RPMI7951 (cell line): ENCODE measurements around the gene NACC2. TPM values are rescaled to one million over a fixed set of nuclear protein-coding genes. Genes with fewer than 3 reads are reported as not detected.

Experiments used
- DNase-seq: peaks from one replicate; pipeline ENCODE4 v3.0.0-alpha.2; 2012; ENCODE audit warnings: low read depth
- total RNA-seq: library from RNA; depleted of rRNA; stranded (reverse); fragments of >200 nt; shearing (Covaris generic); gene quantifications from 2 replicates; pipeline ENCODE4 v1.2.3, GENCODE V29; 2014

The NACC2 gene
- total RNA-seq, 1 experiment from 2014 or later = 4.1 TPM

DNA sequence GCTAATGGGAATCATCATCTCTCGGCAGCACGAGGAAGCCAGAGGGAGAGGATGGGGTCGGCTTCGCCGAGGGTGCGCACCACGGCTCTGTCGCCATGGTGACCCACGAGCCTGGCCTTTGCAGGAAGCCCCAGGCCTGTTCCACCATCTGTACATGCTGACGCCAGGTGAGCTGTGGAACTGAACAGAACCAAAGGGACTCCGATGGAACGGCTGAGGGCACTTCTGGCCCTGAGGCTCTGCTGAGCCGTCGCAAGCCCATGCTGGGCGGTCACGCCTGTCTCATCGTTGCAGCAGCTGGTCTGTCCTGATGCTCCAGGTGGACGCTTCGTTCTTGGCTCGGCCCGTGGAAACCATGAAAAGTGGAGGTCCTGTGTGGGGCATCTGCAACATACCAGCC is 99.3 kb downstream of the NACC2 start:
- DNase-seq = no peak

DNA sequence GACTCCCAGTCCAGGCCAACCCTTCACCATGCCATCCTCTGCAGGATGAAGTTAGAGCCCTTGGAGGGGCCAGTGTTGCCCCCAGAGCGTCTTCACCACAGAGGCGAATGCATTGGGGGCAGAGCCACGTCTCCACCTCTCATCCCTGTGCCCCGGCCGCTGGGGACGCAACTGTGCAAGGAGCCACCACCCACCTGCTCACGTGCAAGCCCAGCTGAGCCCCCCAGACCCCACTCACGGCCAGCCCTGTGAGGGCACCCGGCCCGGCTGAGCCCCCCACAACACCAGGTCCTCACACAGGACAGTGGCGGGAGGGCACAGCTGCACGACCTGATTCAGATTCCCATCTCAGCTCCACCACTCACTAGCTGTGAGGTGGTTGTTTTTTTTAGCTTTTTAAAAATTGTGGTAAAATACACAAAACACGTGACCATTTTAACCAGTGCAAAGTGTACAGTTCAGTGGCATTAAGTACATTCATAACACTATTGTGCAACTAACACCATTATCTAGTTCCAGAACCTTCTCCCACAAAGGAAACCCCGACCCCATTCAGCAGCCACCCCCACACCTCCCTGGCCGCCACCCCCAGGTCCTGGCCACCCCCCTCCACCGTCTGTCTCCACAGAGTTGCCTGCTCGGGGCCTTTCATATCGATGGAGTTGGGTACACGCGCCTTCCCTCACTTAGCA is 100.4 kb downstream of the NACC2 start:
- no peak for DNase-seq

DNA sequence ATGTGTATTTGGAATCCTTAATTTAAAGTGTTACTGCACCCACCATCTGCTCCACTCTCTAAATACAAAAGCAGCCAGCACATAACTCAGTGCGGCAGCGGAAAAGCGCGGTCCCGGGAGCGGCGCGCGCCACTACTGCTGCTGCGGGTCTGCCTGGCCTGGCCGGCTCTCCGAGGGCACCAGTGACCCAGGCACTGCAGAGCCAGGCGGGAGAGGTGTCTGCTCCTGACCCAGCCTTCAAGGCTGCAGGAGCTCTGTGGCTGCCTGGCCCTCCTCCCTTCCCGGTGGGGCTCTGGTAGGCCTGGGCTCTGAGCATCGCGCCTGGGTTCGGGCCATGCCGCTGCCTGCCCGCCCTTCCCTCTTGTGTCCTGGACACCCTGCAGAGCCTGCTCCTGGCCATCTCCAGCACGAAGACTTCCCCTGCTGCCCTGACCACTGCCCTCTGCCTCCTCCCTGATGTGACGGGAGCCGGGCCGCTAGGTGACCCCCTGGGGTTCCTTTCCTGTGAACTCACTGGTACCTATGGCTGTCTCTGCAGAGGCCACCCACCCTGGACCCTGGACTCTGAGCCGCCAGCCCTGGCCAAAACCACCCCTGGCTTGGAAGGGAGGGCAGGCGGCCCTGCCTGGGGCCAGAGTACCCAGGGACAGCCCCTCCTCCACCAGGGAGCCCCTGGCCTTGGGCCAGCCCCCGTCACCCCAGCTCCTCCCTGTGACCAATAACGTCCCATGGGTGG is 101.2 kb downstream of the NACC2 start:
- DNase-seq = no peak

DNA sequence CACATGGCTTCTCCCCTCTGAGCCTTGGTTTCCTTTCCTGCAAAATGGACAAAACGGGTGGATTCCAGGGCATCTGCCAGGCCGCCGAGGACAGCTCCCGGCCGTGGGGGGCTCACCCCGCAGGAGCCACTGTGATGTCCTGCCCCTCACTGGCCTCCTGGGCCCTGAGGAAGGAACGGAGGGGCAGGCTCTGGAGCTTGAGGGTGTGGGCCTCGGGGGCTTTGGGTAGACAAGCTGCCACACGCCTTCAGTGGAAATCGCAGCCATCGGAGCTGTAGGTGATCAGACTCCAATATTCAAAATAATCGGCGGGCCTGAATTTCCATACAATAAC is 101.7 kb downstream of the NACC2 start:
- DNase-seq = no peak

DNA sequence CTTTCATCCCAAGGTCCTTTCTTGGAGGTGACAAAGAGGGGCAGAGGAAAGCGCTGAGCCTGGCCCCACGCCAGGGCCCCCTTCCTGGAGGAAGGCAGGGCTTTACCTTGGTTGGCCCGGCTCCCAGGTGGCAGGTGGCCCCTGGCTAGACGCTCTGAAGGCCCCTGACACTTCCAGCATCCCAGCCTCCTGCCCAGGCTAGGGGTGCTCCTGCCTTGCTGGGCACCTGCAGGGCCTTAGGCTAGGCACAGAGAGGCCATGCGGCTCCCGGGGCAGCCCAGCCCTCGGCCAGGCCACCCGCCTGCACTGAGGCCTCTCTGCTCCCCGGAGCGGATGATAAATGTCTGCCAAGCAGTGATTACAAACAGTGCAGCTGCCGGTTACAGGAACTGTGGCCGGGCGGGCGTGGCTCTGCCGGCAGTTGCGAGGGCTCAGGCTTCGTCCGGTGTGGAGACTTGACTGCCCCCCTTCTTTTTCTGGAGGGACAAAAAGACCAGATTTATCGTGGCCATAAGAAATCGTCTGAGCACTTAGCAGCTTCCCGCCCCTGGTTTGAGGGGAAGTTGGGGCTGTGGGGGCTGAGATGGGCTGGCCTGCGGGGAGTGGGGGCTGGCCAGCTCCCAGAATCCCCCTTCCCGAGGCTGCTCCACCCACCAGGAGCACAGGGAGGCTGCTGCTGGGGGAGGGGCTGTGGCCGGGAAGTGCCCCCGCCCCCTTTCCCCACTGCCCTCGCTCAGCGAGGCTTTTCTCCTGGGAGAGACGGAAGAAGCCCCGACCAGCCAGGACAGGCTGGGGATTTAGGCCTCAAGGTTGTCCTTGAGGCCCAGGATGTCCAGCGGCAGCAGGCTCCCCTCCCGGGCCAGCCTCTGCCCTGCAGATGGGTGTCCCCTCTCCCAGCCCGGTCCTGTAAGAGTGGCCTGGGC is 102.3 kb downstream of the NACC2 start:
- peak; percentile 78 for DNase-seq

- no peak for DNase-seq
Measured at GRCh38 chr9:135991771-135992170, 103.3 kb downstream of the NACC2 start.

DNA sequence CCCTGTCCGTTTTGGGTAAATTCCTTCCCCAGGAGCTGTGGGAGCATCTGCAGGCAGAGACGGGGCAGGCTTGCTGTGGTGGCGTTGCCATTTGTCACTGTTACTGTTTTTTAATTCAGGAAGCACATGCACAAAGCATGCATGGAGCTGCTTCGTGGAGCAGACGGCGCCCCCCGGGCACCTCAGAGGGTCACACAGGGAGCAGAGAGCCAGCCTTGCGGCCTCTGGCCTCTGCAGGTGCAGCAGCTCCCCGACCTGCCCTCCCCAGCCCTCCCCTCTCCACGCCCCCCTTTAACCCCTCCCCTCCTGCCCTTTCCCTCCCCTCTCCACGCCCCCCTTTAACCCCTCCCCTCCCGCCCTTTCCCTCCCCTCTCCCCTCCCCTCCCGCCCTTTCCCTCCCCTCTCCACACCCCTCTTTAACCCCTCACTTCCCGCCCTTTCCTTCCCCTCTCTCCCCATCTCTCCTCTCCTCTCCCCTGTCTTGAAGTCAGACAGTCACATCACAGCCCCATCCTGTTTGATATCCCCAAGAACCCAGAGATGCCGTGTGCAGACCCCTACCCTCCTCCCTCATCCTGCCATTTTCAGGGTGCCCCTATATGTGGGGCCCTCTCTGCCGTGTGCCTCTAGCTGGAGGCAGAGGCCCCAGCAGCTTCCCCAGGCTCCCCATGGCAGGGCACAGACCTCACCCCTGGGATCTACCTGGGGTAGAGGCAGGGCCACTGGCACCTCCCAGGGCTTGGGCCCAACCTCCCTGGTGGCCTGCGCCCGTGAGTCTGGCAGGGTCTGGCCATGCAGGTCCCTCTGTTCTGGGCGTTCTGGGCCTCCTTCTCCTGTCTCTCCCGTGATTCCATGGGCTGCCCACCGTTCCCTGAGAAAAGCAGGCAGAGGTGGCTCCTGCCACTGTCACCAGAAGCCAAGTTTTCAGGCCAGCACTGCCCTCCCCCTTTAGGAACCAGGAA is 104.3 kb downstream of the NACC2 start:
- peak; percentile 50 for DNase-seq

- no peak for DNase-seq
Measured at GRCh38 chr9:135989722-135990467, 105.2 kb downstream of the NACC2 start.

GRCh38 chr9:135989157-135989556 is 105.9 kb downstream of the NACC2 start:
- DNase-seq = no peak

DNA sequence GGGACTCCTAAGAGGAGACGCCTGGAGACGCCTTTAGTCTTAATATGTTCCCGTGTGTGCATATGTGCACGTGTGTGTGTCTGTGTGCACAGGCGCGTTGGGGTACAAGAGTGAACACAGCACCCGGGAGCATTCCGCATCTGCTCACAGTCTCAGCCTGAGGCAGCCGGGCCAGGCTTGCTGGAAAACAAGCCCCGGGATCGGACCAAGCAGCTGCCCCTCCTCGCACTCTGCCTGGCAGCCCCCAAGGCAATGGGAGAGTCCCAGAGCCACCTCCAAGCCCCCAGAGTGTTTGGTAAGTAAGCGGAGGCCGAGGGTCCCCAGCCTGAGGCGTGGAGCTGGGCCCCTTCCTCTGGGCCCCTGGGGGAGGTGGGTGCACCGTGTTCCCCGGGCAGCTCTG is 106.6 kb downstream of the NACC2 start:
- no peak for DNase-seq

GRCh38 chr9:135987838-135988404 is 107.2 kb downstream of the NACC2 start:
- DNase-seq = no peak

- DNase-seq = no peak
Measured at GRCh38 chr9:135986605-135987004, 108.5 kb downstream of the NACC2 start.

- DNase-seq = no peak
Measured at GRCh38 chr9:135985889-135986288, 109.2 kb downstream of the NACC2 start.

DNA sequence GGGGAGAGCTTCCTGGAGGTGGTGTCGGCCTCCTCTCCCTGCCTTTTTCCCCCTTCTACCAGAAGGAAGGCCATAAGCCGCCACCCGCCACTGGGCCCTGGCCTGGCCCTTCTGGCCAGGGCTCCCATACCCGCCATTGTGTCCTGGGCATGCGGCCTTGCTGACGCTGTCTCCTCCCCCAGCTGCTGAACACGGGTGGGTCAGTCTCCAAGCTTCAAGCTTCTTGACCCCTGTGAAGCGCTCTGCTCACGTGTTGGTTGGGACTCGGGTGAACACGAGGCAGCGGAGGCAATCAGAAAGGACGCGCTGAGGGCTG is 109.7 kb downstream of the NACC2 start:
- no peak for DNase-seq

DNA sequence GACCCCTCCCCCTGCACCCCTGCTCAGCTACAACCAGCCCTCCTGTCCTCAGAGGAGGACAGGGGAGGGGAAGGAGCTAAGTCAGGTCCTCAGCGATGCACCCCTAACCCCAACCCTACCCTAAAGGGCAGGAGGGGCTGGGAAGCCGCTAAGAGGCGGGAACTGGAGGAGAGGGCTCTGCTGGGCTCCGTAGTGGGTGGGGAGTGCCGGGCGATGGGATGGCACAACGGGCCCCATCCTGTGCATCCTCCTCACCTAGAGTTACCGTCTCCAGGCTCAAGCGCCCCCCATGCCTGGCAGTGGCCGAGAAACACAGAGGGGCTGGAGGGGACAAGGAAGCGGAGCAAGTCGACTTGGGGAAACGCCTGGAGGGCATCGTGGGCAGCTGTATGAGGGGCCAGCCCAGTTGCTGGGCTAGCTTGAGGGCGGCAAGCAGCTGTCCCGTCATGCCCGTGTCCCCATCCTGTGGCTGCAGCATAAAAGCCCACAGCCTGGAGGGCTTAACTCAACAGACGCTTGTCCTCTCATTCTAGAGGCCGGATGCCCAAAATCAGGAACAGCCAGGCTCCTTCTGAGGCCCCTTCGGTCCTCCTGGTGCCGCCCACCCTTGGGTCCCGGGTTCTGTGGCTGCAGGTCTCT is 110.9 kb downstream of the NACC2 start:
- no peak for DNase-seq

GRCh38 chr9:135983208-135984071 is 111.6 kb downstream of the NACC2 start:
- no peak for DNase-seq

- no peak for DNase-seq
Measured at GRCh38 chr9:135982499-135983207, 112.4 kb downstream of the NACC2 start.

DNA sequence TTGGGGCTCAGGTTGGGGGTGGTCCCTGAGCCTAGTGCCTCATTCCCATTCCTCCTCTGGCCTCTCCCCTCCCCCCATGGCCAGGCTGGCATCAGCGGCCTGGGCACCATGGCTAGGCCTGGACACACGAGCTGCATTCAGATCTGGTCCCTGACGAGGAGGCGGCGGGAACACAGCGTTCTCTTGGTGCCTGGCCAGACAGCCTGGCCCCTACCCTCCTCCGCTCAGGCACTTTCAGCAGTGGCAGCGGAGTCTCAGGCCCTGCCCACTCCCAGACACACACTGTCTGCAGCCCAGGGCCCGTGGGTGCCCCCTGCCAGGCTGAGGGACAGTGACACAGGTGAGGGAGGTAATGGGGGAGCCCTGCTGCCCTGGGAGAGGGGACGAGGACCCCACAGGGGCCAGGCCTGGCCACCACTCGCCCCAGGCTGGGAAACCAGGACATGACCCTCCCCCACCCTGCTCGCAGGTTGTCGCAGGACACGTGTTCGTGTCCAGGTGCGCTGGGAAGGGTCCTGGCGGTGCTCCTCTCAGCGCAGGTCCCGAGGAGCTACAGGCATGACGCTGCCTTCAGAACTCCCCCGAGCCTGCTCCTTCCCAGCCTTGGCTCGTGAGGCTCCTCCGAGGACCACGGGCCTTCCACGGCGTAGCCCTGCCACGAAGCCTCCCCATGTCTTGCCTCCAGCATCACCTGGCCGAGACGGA is 114.0 kb downstream of the NACC2 start:
- DNase-seq = no peak
